Fibroblast of mammary gland (primary cell): ENCODE results near the gene TNS1.

Source experiments
- DNase-seq: peaks from one replicate; pipeline ENCODE4 v3.0.0-alpha.2; 2010; ENCODE audit warnings: low read depth
- H3K4me3 ChIP-seq: 2 replicates; pipeline ENCODE4 v1.5.1; 2011; ENCODE audit warnings: low read depth, mild to moderate bottlenecking, low read length, moderate library complexity; ENCODE audit not compliant: control insufficient read depth
- CTCF ChIP-seq: conservative IDR thresholded peaks from 2 replicates; pipeline ENCODE4 v1.5.1; 2011; ENCODE audit warnings: low read depth, low read length, inconsistent platforms; ENCODE audit not compliant: control insufficient read depth, insufficient read depth

TNS1 gene

GRCh38 chr2:217827430-217828201 is 175.2 kb downstream of the TNS1 start:
- DNase-seq, result peak; percentile 30
- TF ChIP-seq CTCF, result no peak
- H3K4me3 ChIP-seq, result no peak overlapping the region

DNA sequence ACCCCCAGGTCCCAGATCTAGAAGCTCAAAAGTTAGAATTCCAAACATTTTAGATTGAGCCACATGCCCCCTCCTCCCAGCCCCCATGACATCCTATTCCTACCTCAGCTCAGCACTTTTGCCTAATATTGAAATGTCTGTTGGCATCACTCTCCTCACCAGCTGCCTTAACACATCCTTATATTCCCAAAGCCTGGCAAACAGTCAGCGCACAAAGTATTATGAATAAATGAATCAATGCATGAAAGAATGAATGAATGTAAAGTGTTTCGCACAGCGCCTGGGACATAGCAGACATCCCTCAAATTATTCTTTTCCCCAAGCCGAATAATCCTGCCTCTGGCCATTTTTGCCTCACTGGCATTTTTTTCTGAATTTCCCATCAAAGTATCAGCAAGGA is 175.8 kb downstream of the TNS1 start:
- no peak overlapping the region for H3K4me3 ChIP-seq
- DNase-seq, result no peak
- no peak for TF ChIP-seq CTCF

DNA sequence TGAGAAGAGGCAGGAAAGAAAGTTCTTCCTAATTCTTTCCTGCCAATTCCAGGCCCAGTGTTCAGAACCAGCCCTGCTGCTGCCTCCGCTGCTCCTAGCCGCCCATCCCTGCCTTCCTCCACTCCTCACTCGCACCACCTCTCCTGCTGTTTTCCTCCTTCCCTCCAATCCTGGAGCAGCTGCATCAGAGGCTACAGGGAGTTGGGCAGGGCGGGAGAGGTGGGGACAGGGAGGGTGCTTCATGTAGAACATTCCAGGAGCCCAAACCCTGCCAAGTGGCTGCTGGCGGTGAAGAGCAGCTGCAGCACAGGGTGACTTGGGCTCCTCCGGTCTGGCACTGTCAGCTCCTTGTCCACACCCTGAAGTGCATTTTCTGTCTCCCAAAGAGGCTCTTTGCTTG is 176.3 kb downstream of the TNS1 start:
- no peak for DNase-seq
- no peak overlapping the region for H3K4me3 ChIP-seq
- TF ChIP-seq CTCF, result no peak

- TF ChIP-seq CTCF, result no peak
- no peak overlapping the region for H3K4me3 ChIP-seq
- DNase-seq, result no peak
Observed at GRCh38 chr2:217825469-217826235, 177.1 kb downstream of the TNS1 start.

- no peak for DNase-seq
- no peak overlapping the region for H3K4me3 ChIP-seq
- TF ChIP-seq CTCF, result no peak
Observed at GRCh38 chr2:217824223-217824622, 178.6 kb downstream of the TNS1 start.

- DNase-seq, result no peak
- H3K4me3 ChIP-seq, result no peak overlapping the region
- TF ChIP-seq CTCF, result no peak
Observed at GRCh38 chr2:217823626-217824025, 179.2 kb downstream of the TNS1 start.
